Activated CD8-positive, alpha-beta memory T cell treated with anti-CD3 and anti-CD28 coated beads, Interleukin-2, amount 50 U/mL, for 48 hours (primary cell): Measurements from ENCODE around the gene TUFT1.

Experiments used
- DNase-seq: peaks from one replicate; pipeline ENCODE4 v3.0.0-alpha.2; 2020

Gene TUFT1

DNA sequence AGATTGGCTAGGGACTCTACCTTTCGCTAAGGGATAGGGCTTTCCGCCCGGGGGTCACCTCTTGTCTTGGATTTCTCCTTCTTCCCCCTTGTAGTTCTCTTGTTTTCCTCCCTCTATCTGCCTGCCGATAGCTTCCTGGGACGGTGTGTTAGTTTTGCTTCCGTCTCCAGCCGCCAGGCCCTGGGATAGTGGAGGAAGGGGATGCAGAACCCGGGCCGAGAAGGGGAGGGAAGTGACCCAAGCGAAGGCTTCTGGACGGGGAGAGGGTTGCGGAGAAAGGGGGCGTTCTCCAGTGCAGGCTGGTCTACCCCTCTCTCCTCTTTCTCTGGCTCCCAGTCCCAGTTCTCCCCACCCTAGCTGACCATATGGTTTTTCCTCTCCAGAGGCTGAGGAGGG lies 871 bp downstream of the TUFT1 start:
- no peak for DNase-seq

DNA sequence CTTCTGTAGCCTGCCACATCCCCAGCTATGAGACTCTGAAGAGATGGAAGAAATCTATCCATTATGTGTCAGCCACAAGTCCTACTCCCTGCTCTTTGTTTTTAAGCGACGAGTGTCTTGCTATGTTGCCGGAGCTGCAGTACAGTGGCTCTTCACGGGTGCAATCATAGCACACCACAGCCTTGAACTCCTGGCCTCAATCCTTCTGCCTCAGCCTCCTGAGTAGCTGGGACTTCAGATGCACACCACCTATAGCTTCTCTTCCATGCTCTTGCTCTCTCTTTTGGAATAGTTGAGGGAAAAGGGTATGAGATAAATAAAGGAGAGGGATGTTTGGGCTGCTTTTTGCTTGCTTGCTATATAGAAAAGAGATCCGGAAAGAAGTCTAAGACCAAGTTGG lies 1.6 kb downstream of the TUFT1 start:
- no peak for DNase-seq

DNA sequence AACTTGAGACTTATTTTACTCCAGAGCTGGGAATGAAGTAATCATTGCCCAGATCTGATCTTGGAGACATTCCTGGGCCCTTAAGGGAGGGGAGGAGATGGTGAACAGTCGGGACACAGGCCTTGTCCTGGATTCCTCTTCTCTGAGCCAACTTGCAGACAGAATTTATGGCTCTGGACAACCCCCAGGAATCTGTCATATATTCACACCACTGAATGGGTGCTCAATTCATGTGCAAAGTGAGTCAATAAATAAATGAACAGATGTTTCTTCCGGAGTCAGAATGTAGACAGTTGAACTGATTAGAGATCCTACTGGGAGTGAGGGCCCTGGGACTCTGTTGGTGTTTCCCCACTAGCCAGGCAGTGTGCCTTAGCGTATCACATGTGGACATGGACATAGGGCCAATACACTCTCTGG lies 2.6 kb downstream of the TUFT1 start:
- no peak for DNase-seq

DNA sequence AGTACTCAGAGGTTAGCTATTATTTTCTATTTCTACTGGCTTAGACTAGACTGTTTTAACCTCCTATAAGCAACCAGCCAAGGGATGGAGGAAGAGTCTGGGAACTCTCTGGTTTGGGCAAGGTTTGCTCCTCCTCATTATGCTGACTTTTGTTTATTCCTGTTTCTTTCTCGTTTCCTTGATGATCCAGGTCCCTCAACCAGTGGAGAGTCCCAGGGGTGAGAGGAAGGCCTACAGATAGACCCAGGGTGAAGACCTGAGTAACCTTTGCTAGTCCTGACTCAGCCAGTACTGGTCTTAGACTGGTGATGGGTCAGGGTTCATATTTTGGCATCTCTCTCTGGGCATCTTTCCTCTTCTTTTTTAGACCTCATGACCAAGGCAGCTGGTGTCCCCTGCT lies 5.4 kb downstream of the TUFT1 start:
- no peak for DNase-seq

DNA sequence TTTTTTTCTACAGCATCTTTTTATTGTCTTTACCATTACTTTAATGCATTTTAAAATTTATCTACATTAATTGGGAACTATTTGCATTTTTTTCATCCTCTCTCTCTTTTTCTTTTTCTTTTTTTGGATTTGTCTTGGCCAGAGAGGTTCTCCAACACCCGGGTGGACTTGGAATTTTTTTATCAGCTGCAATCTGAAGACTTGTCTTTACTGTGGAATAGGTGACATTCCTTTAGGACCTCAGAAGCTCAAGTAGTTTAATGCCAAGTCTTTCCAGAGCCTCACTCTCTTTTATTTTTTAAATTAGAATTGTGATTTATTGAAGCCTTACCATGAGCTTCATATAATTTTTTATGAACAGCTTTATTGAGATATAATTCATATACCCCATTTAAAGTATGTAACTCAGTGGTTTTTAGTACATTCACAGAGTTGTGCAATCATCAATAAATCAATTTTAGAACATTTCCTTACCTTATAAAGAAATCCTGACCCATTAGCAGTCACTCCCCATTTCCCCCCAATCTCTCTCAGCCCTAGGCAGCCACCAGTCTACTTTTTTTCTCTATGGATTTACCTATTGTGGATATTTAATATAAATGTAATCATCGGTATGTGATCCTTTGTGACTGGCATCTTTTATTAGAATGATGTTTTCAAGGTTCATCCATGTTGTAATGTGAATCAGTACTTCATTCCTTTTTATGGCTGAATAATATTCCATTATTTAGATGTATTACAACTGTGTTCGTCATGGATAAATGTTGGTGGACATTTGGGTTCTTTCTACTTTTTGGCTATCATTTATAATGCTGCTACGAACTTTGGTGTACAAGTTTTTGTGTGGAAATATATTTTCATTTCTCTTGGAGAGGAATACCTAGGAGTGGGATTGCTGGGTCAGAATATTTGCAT lies 6.2 kb downstream of the TUFT1 start:
- no peak for DNase-seq

DNA sequence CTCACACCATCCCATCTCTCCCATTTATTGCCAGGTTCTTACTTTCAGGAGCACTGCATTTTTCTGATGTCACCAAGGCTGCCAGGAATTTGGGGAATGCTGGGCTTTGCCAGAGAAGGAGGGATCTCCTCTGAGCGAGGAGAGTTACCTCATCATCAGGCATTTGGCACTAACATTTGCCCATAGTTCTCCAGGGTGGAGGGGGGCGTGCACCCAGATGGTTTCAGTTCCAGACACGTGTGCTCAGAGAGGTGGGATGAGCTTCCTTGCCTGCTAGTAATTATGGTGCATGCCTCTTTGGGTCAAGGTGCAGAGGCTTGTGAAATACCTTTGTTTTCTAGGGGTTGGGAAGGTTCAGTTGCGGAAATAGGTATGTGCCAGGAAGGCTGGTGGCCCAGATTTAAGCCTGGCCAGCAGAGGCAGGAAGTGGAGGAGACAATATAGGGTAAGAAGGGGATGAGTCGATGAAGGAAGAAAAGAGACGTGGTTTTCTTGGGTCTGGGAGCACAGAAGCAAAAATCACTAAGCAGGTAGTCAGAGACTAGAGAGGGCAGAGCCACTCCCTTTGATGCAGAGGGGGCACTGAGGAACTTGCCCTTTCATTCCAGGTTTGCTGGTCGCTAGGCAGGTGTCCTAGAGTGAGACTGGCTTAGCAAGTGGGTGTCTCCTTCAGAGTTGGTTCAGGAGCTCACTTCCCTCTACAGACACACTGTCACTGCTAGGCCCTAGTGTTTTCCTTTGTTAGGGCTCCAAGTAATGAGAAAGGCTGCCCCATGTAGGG lies 7.2 kb downstream of the TUFT1 start:
- no peak for DNase-seq

DNA sequence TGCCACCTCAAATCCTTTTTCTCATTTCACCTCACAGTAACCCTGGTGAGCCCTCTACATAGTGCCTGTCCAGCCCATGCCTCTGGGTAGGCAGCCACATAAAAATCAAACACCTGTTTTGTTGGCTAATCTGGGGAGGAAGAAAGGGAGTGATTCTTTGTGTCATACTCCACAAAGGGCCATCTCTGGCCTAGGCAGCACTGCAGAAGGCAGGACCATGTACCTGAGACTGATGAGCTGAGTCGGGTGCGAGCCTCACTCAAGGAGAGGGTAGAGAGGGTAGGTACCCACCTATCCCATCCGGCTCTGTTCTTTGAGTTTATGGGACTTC lies 7.8 kb downstream of the TUFT1 start:
- no peak for DNase-seq

DNA sequence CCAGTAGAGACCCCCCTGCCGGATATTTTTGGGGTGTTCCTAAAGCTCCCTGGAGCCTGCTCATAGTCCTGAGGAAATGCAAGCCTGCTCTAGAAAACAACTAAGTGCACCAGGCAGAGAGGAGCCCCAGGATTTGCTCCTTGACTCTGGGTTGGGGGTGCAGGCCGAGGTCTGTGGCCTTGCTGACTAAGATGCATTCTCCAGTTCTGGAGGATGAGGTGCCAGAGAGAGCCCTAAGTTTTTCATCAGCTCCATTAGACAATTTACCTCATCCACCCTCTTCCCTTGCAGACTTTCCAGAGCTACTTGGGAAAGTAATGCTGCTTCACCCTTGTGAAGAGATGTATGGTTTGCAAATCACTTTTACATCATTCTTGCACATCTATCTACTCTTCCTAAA lies 9.1 kb downstream of the TUFT1 start:
- DNase-seq: no peak

DNA sequence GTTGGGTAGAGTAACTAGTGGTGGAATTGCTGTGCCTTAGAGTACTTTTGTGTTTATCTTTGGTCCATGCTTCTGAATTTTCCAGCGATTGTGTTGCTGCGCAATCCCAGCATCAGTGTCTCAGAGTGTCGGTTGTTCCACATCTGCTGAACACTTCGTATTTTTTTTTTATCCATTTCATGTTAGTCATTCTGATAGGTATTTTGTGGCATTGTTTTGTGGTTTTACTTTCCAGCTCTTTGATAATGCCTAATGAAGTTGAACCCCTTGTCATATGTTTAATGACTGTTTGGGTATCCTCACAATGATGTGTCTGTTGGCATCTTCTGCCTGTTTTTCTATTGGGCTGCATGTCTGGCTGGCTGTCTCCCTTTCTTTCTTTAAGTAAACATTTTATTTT lies 13.6 kb downstream of the TUFT1 start:
- no peak for DNase-seq

DNA sequence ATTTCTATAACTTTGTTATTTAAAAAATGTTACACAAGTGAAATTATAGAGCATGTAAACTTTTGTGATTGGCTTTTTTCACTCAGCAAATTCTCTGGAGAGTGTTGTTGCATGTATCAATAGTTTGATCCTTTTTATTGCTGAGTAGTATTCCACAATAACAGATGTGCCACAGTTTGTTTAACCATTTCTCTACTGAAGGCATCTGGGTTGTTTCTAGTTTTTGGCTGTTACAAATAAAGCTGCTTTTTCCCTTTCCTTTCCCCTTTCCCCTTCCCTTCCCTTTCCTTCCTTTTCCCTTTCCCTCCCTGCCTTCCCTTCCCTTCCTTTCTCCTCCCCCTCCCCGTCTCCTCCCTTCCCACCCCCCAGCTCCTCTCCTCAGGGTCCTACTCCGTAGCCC lies 15.9 kb downstream of the TUFT1 start:
- DNase-seq: no peak

DNA sequence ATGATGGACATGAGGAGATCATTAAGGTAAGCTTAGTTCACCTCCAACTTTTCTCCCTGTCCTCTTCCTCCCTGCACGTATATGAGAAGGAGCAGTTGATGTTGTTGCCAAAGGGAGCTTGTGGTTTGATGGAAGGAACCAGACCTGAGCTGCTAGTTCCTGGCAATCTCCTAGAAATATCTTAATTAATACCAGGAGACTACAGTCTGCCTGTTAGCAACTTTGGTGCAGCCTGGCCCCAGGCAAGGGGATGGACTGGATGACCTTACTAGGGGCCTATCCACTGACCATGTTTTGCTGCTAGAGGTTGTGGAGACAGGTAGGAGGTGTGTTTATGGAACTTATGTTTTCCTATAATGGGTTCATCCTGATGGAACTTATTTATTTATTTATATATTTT lies 22.6 kb downstream of the TUFT1 start:
- no peak for DNase-seq

DNA sequence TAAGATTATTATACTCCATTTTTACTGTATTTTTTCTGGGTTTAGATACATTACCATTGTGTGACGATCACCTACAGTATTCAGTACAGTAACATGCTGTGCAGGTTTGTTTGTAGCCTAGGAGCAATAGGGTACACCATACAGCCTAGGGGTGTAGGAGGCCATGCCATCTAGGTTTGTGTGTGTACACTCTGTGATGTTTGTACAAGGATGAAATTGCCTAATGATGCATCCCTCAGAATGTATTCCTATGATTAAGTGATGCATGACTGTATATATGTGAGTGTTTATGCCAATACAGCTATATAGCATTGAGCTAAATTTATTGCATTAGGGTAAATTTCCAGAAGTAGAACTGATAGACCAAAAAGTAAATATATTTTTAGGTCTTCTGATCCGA lies 23.3 kb downstream of the TUFT1 start:
- no peak for DNase-seq

DNA sequence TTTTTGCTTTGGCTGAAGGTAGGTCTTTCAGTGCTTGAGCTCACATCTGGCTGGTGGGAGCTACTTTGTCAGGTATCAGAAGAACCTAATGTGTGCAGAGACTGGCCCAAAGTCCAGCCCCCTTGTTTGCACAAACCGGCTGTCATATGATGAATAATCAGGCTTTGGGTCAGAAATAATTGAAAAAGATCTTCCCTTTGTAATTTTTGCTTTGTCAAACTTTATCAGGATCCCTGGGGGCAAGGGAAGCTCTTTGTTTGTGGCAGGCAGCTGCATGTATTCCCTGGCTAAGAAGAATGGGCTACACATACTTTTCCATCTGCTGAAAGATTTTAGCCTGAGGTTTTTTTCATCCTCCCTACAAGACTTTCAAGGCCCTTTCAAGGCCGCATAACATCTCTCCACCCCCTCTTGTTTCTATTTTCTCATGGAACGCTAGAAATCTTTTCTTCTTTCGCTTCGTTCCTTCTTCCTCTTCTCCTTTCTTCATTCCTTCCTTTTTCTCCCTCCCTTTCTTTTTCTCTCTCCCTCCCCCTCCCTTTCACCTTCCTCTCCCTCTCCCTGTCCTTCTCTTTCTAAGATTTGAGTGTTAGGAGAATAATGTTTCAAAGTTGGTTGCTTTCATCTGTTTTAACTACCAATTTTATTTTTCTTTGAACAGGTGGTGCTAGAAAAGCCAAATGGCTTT lies 25.5 kb downstream of the TUFT1 start:
- no peak for DNase-seq

DNA sequence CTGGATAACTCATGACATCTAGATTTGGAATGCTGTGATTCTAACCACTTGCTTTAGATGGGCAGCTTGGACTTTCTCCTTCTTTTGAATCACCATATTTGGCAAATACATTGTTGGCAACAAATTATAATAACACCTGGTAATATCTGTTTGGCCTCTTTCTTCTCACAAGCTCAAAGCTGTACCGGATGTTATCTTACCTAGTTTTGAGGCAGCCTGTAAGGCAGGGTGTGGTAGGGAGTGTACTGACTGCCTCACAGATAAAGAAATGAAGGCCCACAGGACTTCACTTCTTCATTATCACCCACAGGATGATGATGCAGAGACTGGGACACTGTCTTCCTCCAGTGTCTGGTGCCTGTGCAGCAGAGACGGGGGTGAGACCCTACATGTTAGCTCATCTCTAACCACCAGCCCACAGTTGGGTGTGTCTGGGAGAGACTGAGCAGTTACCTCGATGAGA lies 28.5 kb downstream of the TUFT1 start:
- no peak for DNase-seq

DNA sequence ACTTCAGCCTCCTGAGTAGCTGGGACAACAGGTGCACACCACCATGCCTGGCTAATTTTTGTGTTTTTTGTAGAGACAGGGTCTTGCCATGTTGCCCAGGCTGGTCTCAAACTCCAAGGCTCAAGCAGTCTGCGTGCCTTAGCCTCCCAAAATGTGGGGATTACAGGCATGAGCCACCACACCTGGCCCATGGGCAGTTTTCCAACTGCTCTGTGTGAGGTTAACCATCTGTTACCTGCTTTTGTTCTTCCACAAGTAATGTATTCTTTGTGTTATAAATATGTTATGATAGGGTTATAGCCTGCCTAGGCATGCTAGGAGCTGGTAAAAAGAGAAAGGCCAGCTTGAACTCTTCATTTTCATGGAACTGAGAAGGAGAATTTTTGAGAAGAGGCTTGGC lies 30.7 kb downstream of the TUFT1 start:
- no peak for DNase-seq

DNA sequence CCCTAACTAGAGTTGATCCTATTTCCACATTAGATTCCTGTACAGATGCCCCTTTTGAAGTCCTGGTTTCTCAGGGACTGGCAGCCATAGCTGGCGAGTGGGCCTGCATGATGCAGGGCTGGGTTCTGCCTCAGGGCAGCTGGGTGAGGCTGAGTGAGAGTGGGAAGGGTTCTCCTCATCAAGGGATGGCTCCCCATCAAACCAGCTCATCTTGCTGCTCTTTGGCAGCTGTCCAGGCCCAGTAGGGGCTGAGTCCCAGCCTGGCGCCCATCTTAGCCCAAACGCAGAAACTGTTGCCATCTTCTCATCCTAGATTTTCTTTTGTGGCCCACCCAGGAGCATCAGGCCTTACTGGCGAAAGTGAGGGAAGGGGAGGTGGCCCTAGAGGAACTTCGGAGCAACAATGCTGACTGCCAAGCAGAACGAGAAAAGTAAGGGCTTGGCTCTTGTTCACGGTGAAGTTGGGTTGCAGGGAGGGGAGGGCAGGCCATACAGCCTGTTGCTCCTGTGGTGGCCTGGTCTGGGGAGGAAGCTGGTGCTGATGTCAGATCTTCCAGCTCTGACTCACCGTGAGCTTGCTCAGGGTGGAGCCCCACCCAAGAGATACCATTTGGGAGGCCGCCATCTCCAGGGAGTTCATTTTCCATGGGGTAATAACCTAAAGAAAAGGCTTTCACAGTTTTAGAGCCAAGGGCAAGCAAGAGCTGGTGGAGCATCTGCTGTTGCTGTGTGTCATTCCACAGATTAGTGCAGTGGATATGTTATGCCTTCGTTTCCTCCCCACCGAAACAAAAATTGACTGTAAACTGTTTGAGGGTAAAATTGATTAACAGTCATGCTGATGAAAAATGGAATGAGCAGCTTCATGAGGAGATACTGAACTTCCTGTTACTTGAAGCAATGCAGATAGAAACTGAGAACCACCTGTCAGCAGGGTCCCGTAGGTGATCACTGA lies 34.7 kb downstream of the TUFT1 start:
- no peak for DNase-seq

DNA sequence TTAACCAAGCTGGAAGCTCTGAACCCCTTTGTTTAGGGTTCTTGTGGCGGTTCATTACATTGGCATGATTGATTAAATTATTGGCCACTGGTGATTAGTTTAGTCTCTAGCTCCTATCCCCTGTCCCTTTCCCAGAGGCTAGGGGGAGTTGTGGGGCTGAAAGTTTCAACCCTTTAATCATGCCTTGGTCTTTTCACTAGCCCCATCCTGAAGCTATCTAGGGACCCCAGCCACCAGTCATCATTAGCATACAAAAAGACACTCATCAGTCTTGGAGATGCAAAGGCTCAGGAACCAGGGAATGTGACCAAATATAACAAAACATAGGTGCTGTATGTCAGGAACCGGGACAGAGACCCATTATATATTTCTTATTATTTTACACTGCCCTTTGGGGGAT lies 37.1 kb downstream of the TUFT1 start:
- DNase-seq: no peak

DNA sequence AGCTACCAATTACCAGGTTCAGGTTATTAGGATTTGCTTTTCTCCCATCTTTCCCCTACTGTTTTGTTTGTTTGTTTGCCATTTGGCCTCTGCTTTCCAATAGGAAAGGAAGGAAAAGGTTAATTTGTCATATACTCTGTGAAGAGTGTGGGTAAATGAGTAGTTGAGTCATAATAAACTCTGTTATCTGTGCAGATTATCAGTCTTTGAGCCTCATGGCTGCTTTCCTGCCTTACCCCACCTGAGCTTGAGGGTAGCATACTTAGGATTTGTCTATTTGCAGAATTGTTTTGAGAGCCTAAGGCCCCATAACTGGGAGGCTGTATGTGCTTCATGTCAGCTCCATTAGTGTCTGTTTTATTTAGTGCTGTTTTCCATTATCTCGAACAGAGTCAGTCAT lies 38.8 kb downstream of the TUFT1 start:
- DNase-seq: no peak

DNA sequence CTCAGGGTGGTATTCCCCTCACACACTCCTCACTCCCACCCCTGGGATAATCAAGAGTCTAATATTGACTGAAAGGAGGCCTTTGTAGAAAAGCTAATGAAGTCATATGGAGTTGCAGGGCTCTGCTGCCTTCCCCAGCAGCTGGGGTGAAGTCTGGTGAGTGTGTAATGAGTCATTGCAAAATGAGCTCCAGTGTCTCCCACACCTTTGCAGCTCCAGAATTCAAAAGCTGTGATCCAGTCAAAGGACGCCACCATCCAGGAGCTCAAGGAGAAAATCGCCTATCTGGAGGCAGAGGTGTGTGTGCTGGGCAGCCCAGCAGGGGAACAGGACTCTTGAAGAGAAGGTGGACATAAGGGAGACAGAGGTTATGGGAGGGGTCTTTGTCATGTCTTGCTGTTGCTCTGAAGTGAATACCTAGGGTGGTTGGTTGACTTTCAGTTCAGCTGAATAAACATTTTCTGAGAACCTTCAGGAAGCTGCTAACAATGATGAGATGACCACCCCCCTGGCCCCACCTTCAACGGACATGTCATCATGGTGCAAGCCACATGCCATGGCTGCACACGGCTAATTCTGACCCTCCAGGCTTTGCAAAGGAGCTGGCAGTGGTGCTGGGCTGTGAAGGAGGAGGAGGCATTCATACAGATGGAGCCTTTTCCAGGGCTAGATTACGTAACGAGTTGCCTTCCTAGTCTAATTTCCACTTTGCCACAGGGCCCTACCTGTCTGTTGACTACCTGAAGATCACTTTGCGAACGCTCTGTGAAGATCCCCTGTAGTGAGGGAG lies 39.5 kb downstream of the TUFT1 start:
- DNase-seq: no peak

DNA sequence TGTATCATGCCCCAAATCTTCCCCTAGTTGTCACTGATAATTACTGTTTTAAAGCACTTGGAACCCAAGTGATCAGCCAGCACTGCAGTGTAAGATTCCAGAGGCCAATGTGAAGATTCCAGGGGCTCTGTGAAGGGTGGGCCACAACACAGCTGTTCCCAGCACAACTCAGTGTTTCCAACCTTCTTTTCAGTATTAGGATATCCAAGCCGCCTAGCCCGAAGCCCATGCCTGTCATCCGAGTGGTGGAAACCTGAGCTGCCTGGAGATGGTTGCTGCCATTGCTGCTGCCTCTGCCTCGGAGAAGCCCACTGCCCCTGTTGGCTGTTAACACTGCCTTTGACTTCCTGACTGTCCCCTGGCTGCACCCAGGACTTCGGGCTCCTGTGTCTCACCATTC lies 41.3 kb downstream of the TUFT1 start:
- no peak for DNase-seq

DNA sequence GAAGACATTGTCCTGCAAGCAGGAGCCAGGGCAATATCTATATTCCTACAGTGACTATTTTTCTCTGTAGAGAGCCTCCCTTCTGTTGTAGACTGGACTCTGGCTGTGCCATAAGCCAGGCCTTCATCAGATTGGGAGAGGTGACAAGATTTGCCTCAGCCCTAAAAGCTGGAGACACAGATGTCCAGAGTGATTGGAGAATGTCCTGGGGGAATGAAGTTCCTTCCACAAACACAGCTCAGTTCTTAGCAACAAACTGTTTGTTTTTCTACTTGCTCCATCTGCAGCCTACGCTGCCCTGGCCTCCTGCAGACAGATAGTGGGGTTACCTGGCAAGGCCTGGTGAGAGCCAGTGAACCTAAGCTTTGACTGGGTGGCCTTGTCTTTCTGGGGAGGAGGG lies 41.8 kb downstream of the TUFT1 start:
- no peak for DNase-seq

DNA sequence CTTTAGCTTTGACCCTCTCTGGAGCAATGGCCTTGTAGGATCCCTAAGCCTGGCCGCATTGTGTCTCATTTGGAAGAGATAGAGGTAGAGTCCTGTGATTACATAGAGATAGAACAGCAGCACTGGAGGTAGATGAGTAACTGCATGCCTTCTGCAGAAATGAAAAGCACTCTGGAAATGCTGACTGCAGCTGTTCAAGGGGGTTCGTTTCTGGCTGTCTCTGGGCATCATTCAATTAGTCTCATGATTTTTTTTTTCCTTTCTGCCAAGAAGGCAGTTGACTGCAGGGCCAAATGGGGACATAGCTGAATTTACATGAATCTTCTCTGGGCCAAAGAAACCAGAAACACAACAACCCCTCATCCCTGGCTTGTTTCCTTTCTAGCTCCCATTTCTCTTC lies 43.7 kb downstream of the TUFT1 start:
- DNase-seq: no peak
